PC-9 (cell line): ENCODE data around the gene HES5. TPM values are rescaled to one million over a fixed set of nuclear protein-coding genes. Genes with fewer than 3 reads are reported as not detected.
"Not testable (repeated sequence)": the region's sequence is repeated elsewhere in the genome, so short reads cannot be mapped to it uniquely, and the experiment has no call there.

Experiments
- BruUV-seq: library from RNA; stranded (reverse); fragments of 400-500 nt; replicated peaks from 2 replicates; lab custom pipeline; 2021; lab: Mats Ljungman, UMichigan
- CTCF ChIA-PET: fragments of 300-600 bp; sonication (Branson Sonifier 250); formaldehyde crosslinking; loops from one replicate; lab custom pipeline; 2022; ENCODE audit warnings: antibody characterized with exemption; lab: Charles Lee
- POLR2A ChIA-PET: fragments of 300-600 bp; sonication (Branson Sonifier 250); formaldehyde crosslinking; loops from one replicate; lab custom pipeline; 2022; ENCODE audit warnings: antibody characterized with exemption; ENCODE audit not compliant: unreplicated experiment; lab: Charles Lee
- DNase-seq, 2 experiments: peaks; one replicate each; pipeline versions ENCODE4 v3.0.0 to v3.0.0-alpha.2; 2015 to 2022; ENCODE audit warnings: mixed read lengths in 1 of 2
- H2AFZ ChIP-seq: fragments of 200-600 bp; sonication (generic); 2 replicates; pipeline ENCODE4 v1.8.1; 2017; ENCODE audit warnings: antibody characterized with exemption
- H3F3A ChIP-seq: fragments of 200-600 bp; sonication (generic); 2 replicates; pipeline ENCODE4 v1.8.1; 2017; ENCODE audit warnings: antibody characterized with exemption, mild to moderate bottlenecking, low read depth; ENCODE audit not compliant: insufficient read depth
- H3K27ac ChIP-seq: fragments of 200-600 bp; sonication (generic); 2 replicates; pipeline ENCODE4 v1.6.1; 2016; ENCODE audit warnings: mixed run types
- H3K27me3 ChIP-seq: fragments of 200-600 bp; sonication (generic); 2 replicates; pipeline ENCODE4 v1.6.1; 2016; ENCODE audit warnings: low read depth, mixed run types; ENCODE audit not compliant: insufficient read depth
- H3K36me3 ChIP-seq: fragments of 200-600 bp; sonication (generic); 2 replicates; pipeline ENCODE4 v1.6.1; 2016; ENCODE audit warnings: low read depth, mixed run types
- H3K4me1 ChIP-seq: fragments of 200-600 bp; sonication (generic); replicated peaks from 2 replicates; pipeline ENCODE4 v1.6.1; 2016; ENCODE audit warnings: mixed run types; ENCODE audit not compliant: insufficient read depth
- H3K4me2 ChIP-seq: fragments of 200-600 bp; sonication (generic); 2 replicates; pipeline ENCODE4 v1.6.1; 2017; ENCODE audit warnings: mixed run types
- H3K4me3 ChIP-seq: fragments of 200-600 bp; sonication (generic); 2 replicates; pipeline ENCODE4 v1.6.1; 2016; ENCODE audit warnings: mixed run types
- H3K79me2 ChIP-seq: fragments of 200-600 bp; sonication (generic); 2 replicates; pipeline ENCODE4 v1.6.1; 2017; ENCODE audit warnings: low read depth, mixed run types
- H3K9me2 ChIP-seq: fragments of 200-600 bp; sonication (generic); 2 replicates; pipeline ENCODE4 v1.8.1; 2017; ENCODE audit warnings: mild to moderate bottlenecking; ENCODE audit not compliant: insufficient read depth
- H3K9me3 ChIP-seq: fragments of 200-600 bp; sonication (generic); 2 replicates; pipeline ENCODE4 v1.8.1; 2016; ENCODE audit warnings: low read depth; ENCODE audit not compliant: insufficient read depth
- H4K20me1 ChIP-seq: fragments of 200-600 bp; sonication (generic); 2 replicates; pipeline ENCODE4 v1.8.1; 2017; ENCODE audit not compliant: insufficient read depth
- EZH2 ChIP-seq: fragments of 200-600 bp; sonication (generic); IDR thresholded peaks from 2 replicates; pipeline ENCODE4 v1.8.0; 2017; ENCODE audit warnings: antibody characterized with exemption, low read depth
- intact Hi-C: fragments of 100-400 bp; cut with micrococcal nuclease; formaldehyde crosslinking; loops from one replicate; pipeline ENCODE4 v1.10.0; 2022; ENCODE audit not compliant: unreplicated experiment
- total RNA-seq: library from RNA; stranded (reverse); gene quantifications from 2 replicates; pipeline ENCODE4 v1.2.3, GENCODE V29; 2021
- TF ChIP-seq, protein P1 (sequence below): fragments of 200-600 bp; sonication (generic); conservative IDR thresholded peaks from 2 replicates; pipeline ENCODE4 v1.6.1; 2017; ENCODE audit warnings: mixed run types, antibody characterized with exemption, mild to moderate bottlenecking, moderate library complexity

Gene HES5
- total RNA-seq, 1 experiment from 2014 or later, result not detected

DNA sequence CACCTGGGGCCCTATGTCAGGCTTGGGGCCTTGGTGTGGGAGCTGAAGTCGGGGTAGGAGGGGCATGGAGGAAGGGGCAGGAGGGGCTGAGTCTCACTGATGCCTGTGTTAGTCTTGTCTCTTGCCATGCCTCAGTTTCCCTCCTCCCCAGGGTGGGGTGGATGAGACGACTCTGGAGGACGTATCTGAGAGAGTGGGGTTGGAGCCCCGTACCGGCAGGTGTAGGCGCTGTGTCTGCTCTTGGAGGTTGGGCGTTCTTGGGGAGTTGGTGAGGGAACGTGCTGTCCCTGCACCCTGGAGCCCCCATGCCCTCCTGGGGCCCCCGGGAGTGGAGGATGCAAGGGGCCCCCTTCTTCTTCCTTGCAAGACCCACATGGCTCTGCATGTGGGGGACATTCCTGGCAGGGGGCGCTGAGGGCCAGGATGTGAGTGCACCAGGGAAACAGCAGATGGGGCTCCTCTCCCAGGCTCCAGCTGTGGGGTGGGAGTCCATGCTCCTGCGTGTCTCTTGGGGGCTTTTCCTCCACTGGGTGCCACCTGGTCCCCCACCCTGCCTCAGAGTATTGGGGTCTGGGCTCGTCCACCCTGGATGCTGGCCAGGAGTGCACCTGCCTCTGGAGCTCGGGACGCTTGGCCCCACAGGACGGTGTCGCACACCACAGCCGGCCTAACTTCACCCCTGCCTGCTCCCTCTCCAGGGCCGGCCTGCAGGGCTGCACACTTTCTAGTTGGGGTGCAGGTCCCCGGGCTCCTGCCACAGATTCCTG lies 24.7 kb upstream of the HES5 start:
- TF ChIP-seq, protein P1, sequence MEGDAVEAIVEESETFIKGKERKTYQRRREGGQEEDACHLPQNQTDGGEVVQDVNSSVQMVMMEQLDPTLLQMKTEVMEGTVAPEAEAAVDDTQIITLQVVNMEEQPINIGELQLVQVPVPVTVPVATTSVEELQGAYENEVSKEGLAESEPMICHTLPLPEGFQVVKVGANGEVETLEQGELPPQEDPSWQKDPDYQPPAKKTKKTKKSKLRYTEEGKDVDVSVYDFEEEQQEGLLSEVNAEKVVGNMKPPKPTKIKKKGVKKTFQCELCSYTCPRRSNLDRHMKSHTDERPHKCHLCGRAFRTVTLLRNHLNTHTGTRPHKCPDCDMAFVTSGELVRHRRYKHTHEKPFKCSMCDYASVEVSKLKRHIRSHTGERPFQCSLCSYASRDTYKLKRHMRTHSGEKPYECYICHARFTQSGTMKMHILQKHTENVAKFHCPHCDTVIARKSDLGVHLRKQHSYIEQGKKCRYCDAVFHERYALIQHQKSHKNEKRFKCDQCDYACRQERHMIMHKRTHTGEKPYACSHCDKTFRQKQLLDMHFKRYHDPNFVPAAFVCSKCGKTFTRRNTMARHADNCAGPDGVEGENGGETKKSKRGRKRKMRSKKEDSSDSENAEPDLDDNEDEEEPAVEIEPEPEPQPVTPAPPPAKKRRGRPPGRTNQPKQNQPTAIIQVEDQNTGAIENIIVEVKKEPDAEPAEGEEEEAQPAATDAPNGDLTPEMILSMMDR, result peak; percentile 33; the same call in 1 of the 2 replicates
- TF ChIP-seq EZH2, result no peak
- Histone ChIP-seq H3K27ac (no peak overlapping the region), H3K4me1 (no peaks in the 10 kb centered on the region), H2AFZ (no peak overlapping the region), H3K79me2 (no peaks in the 10 kb centered on the region), H3K36me3 (no peaks in the 10 kb centered on the region), H3K4me2 (no peak overlapping the region), H3K27me3 (no peaks in the 10 kb centered on the region; the same call in 1 of the 2 replicates), H3K9me2 (no peaks in the 10 kb centered on the region), H4K20me1 (no peaks in the 10 kb centered on the region), H3F3A (no peaks in the 10 kb centered on the region), H3K9me3 (no peaks in the 10 kb centered on the region), H3K4me3 (no peak overlapping the region)
- ChIA-PET CTCF (no interaction called here), POLR2A (no interaction called here)
- no peak for DNase-seq
- intact Hi-C loops, result no loop called here
- BruUV-seq, result no TSS peak

DNA sequence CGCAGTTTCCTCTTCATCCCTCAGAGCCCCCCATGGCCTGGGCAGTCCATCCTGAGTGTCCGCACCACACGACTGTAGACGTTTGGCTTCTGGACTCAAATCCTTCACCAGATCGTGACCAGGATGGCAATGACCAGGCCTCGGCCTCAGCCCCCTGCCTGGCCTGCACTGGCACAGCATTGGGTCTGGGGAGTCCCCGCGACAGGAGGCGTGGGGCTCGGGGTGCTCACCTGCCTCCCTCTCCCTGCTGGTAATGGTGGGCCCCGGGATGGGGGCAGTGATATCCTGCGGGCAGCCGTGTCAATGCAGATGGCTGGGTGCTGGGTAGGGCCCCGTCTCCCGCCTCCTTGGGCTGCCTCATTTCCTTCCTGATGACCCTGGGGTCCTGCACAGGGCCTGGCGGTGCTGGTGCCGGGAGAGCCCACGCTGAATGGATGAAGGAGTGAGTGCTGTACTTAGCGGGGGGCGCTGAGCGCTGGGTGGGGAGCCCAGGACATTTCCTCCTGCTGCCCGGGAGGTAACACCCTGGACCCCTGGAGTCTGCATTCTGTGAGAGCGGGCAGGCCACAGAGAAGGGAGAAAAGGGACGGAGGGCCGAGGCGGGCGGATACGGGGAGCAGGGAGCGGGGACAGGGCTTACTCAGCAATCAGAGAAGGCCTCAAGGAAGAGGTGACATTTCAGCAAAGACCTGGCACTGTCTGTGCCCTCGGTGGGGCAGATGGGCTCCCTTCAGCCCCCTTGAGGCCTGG lies 24.0 kb upstream of the HES5 start:
- ChIA-PET POLR2A (no interaction called here), CTCF (no interaction called here)
- no peaks in the 10 kb centered on the region for H3K9me3 ChIP-seq
- H3K79me2 ChIP-seq, result no peaks in the 10 kb centered on the region
- H3F3A ChIP-seq, result no peaks in the 10 kb centered on the region
- no peaks in the 10 kb centered on the region for H4K20me1 ChIP-seq
- H3K27ac ChIP-seq, result no peak overlapping the region
- no peak for DNase-seq
- H3K9me2 ChIP-seq, result no peaks in the 10 kb centered on the region
- BruUV-seq, result no TSS peak
- no peaks in the 10 kb centered on the region; the same call in 1 of the 2 replicates for H3K27me3 ChIP-seq
- no peak for TF ChIP-seq EZH2
- TF ChIP-seq, protein P1, result no peak
- no peak overlapping the region for H3K4me3 ChIP-seq
- no peaks in the 10 kb centered on the region for H3K36me3 ChIP-seq
- H3K4me2 ChIP-seq, result no peak overlapping the region
- intact Hi-C loops, result no loop called here
- H2AFZ ChIP-seq, result no peak overlapping the region
- H3K4me1 ChIP-seq, result 0 out of 2 replicates have a peak, but pooled peaks cover 3% of the 10 kb centered on the region

DNA sequence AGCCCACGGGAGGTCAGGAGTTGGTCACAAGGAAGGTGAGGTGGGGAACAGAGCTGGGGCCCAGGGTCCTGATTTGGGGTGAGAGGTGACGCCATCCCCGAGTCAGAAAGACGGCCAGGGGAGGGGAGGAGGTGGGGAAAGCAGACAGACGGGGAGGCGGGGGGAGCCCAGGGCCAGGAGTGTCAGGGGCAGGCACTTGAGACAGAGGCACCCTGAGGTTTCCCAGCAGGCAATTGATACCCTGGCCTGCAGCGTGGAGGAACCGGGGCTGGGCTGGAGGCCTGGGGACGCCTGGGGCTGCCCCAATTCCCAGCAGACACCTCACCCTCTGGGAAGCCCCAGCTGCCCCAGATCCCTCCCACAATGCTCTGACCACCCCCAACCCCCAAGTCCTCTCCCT lies 23.0 kb upstream of the HES5 start:
- H2AFZ ChIP-seq, intact Hi-C loops, H4K20me1 ChIP-seq, BruUV-seq, H3K9me2 ChIP-seq, H3K4me2 ChIP-seq, CTCF ChIA-PET, H3K79me2 ChIP-seq, H3K27ac ChIP-seq, H3F3A ChIP-seq, DNase-seq, H3K27me3 ChIP-seq, H3K36me3 ChIP-seq, H3K9me3 ChIP-seq, POLR2A ChIA-PET, H3K4me3 ChIP-seq: not testable (repeated sequence)
- peaks cover 13% of the 10 kb centered on the region; the same call in 1 of the 2 replicates for H3K4me1 ChIP-seq
